Liver (tissue), 9 donors: ENCODE measurements around the gene PSORS1C1. TPM values are rescaled to one million over a fixed set of nuclear protein-coding genes. Genes with fewer than 3 reads are reported as not detected.
A peak's percentile ranks its signal among the peaks of the same experiment; 100 is the strongest.

Source experiments
- DNase-seq: peaks from one replicate; pipeline ENCODE4 v3.0.0-alpha.2; 2017; ENCODE audit warnings: low spot score
- H3K27ac ChIP-seq, 2 donors: one replicate each; pipeline ENCODE4 v1.7.0; 2013; ENCODE audit warnings: inconsistent platforms in 2 of 2, low read length in 2 of 2, control low read depth in 1 of 2, low read depth in 1 of 2, mild to moderate bottlenecking in 1 of 2
- H3K27me3 ChIP-seq, 4 donors: one replicate each; pipeline versions ENCODE4 v1.6.1 to v1.7.0; 2013; ENCODE audit warnings: low read length in 3 of 4, inconsistent platforms in 1 of 4, mild to moderate bottlenecking in 1 of 4, moderate library complexity in 1 of 4; ENCODE audit not compliant: control insufficient read depth in 4 of 4, insufficient read depth in 4 of 4
- H3K36me3 ChIP-seq, 4 donors: one replicate each; pipeline versions ENCODE4 v1.6.1 to v1.7.0; 2013; ENCODE audit warnings: low read length in 3 of 4, mild to moderate bottlenecking in 3 of 4, low read depth in 1 of 4, moderate library complexity in 1 of 4; ENCODE audit not compliant: control insufficient read depth in 4 of 4, insufficient read depth in 3 of 4
- H3K4me1 ChIP-seq, 4 donors: one replicate each; pipeline versions ENCODE4 v1.6.1 to v1.7.0; 2013; ENCODE audit warnings: low read length in 3 of 4, mild to moderate bottlenecking in 3 of 4, moderate library complexity in 1 of 4; ENCODE audit not compliant: control insufficient read depth in 4 of 4, insufficient read depth in 4 of 4
- H3K4me3 ChIP-seq, 3 donors: one replicate each; pipeline versions ENCODE4 v1.6.1 to v1.7.0; 2013; ENCODE audit warnings: low read length in 3 of 3, control low read depth in 1 of 3, low read depth in 1 of 3, mild to moderate bottlenecking in 1 of 3
- H3K9ac ChIP-seq, 2 donors: one replicate each; pipeline ENCODE4 v1.7.0; 2013; ENCODE audit warnings: low read length in 2 of 2, mild to moderate bottlenecking in 2 of 2, moderate library complexity in 2 of 2, control low read depth in 1 of 2, low read depth in 1 of 2
- H3K9me3 ChIP-seq, 4 donors: one replicate each; pipeline versions ENCODE4 v1.6.1 to v1.7.0; 2013; ENCODE audit warnings: low read length in 3 of 4; ENCODE audit not compliant: control insufficient read depth in 4 of 4
- ATF3 ChIP-seq: IDR thresholded peaks from 2 replicates; pipeline ENCODE4 v1.6.1; 2016; ENCODE audit warnings: antibody characterized with exemption
- CTCF ChIP-seq: fragments of 150-350 bp; IDR thresholded peaks from 2 replicates; pipeline ENCODE4 v1.5.1; 2017; ENCODE audit warnings: improper control_type of control experiment, low read depth, low read length; ENCODE audit not compliant: missing input control
- EGR1 ChIP-seq, 2 donors: IDR thresholded peaks; 2 replicates each; pipeline ENCODE4 v1.6.1; 2016 to 2018; ENCODE audit warnings: antibody characterized with exemption in 2 of 2, low read depth in 2 of 2
- FOXA1 ChIP-seq: IDR thresholded peaks from 2 replicates; pipeline ENCODE4 v1.6.1; 2016; ENCODE audit warnings: antibody characterized with exemption
- FOXA2 ChIP-seq: IDR thresholded peaks from 2 replicates; pipeline ENCODE4 v1.6.1; 2016; ENCODE audit warnings: antibody characterized with exemption
- GABPA ChIP-seq, 2 donors: IDR thresholded peaks in 1 of 2; conservative IDR thresholded peaks in 1 of 2; 2 replicates each; pipeline ENCODE4 v1.6.1; 2016; ENCODE audit warnings: antibody characterized with exemption in 2 of 2, mild to moderate bottlenecking in 1 of 2, moderate library complexity in 1 of 2
- HNF4A ChIP-seq, 2 donors: conservative IDR thresholded peaks; 2 replicates each; pipeline ENCODE4 v1.6.1; 2016; ENCODE audit warnings: antibody characterized with exemption in 2 of 2, mild to moderate bottlenecking in 2 of 2
- HNF4G ChIP-seq: IDR thresholded peaks from 2 replicates; pipeline ENCODE4 v1.6.1; 2016; ENCODE audit warnings: antibody characterized with exemption
- JUND ChIP-seq, 2 donors: IDR thresholded peaks; 2 replicates each; pipeline ENCODE4 v1.6.1; 2016; ENCODE audit warnings: antibody characterized with exemption in 2 of 2
- MAX ChIP-seq: IDR thresholded peaks from 2 replicates; pipeline ENCODE4 v1.6.1; 2016; ENCODE audit warnings: antibody characterized with exemption
- RAD21 ChIP-seq, 2 donors: IDR thresholded peaks; 2 replicates each; pipeline ENCODE4 v1.6.1; 2016; ENCODE audit warnings: antibody characterized with exemption in 2 of 2, mild to moderate bottlenecking in 2 of 2
- REST ChIP-seq: IDR thresholded peaks from 2 replicates; pipeline ENCODE4 v1.6.1; 2016; ENCODE audit warnings: antibody characterized with exemption, mild to moderate bottlenecking
- RXRA ChIP-seq, 2 donors: IDR thresholded peaks; 2 replicates each; pipeline ENCODE4 v1.6.1; 2017 to 2018; ENCODE audit warnings: antibody characterized with exemption in 2 of 2, mild to moderate bottlenecking in 1 of 2
- SP1 ChIP-seq: IDR thresholded peaks from 2 replicates; pipeline ENCODE4 v1.6.1; 2018; ENCODE audit warnings: antibody characterized with exemption, mild to moderate bottlenecking
- YY1 ChIP-seq: IDR thresholded peaks from 2 replicates; pipeline ENCODE4 v1.6.1; 2016; ENCODE audit warnings: antibody characterized with exemption, mild to moderate bottlenecking
- ZBTB33 ChIP-seq: IDR thresholded peaks from 2 replicates; pipeline ENCODE4 v1.6.1; 2016; ENCODE audit warnings: antibody characterized with exemption
- WGBS: extraction: QIAGEN DNeasy Blood & Tissue Kit; methylation state at CpG from one replicate; pipeline ENCODE4 v1.1.7; 2013; 5-methylcytosine and 5-hydroxymethylcytosine counted together
- polyA plus RNA-seq, 2 donors: library from polyadenylated mRNA; stranded (reverse) in 1 of 2; unstranded in 1 of 2; fragments of 200-250 nt in 1 of 2; fragments of >200 nt in 1 of 2; fragmentation: Nextera tagmentation in 1 of 2; extraction: Ambion mirVana in 1 of 2; gene quantifications; one replicate each; pipeline versions ENCODE4 v1.2.1 to v1.2.3, GENCODE V29; 2013 to 2015
- total RNA-seq, 2 donors: library from RNA; depleted of rRNA; stranded (reverse); fragments of >200 nt; gene quantifications; one replicate each; pipeline ENCODE4 v1.2.3, GENCODE V29; 2014
- donor health status: healthy.
- donor health status: healthy.
- donor health status: healthy.
- donor health status: healthy.
- donor health status: healthy.

Gene PSORS1C1
- total and polyA plus RNA-seq, 4 donors = under 0.01 to 0.08 TPM; not detected in 2

GRCh38 chr6:31083742-31084354 is 30.8 kb upstream of the PSORS1C1 start:
- Histone ChIP-seq H3K27me3 (no peaks in the 10 kb centered on the region), H3K9ac (no peak overlapping the region), H3K27ac (no peak overlapping the region), H3K9me3 (no peaks in the 10 kb centered on the region), H3K4me1 (peaks cover 0 to 1% (median 0%) of the 10 kb centered on the region in 4 donors), H3K36me3 (no peaks in the 10 kb centered on the region), H3K4me3 (no peak overlapping the region)
- TF ChIP-seq MAX (no peak), HNF4G (no peak), EGR1 (IDR thresholded peaks at IDR 0.05; ENCODE audit: low read depth in 2 of 2) (no peak), RAD21 (IDR thresholded peaks at IDR 0.05) (peak in 1 of 2 donors; percentile 16), HNF4A (conservative IDR thresholded peaks at IDR 0.05) (no peak), RXRA (IDR thresholded peaks at IDR 0.05) (no peak)
- 63% methylated on average over 8 of the region's 8 CpGs for WGBS
- DNase-seq = no peak

GRCh38 chr6:31086788-31087440 is 27.7 kb upstream of the PSORS1C1 start:
- no peaks in the 10 kb centered on the region for H3K27me3 ChIP-seq
- H3K27ac ChIP-seq = no peak overlapping the region
- H3K9ac ChIP-seq = peak overlapping the region in 1 of 2 donors; percentile 21

More at GRCh38 chr6:31086788-31087440, 27.7 kb upstream of the PSORS1C1 start:
- Histone ChIP-seq H3K4me3 (no peak overlapping the region), H3K4me1 (peaks cover 0 to 1% (median 0%) of the 10 kb centered on the region in 4 donors), H3K36me3 (no peaks in the 10 kb centered on the region), H3K9me3 (no peaks in the 10 kb centered on the region)
- 48% methylated on average over 7 of the region's 7 CpGs for WGBS
- TF ChIP-seq CTCF = no peak
- TF ChIP-seq SP1 = no peak
- TF ChIP-seq JUND (IDR thresholded peaks at IDR 0.05) = no peak
- no peak for TF ChIP-seq RAD21 (IDR thresholded peaks at IDR 0.05)
- no peak for TF ChIP-seq FOXA1
- no peak for TF ChIP-seq GABPA (IDR thresholded peaks at IDR 0.05 in 1 of 2, conservative IDR thresholded peaks at IDR 0.05 in 1 of 2)
- no peak for TF ChIP-seq YY1
- TF ChIP-seq ZBTB33 = no peak
- no peak for TF ChIP-seq HNF4G
- no peak for TF ChIP-seq FOXA2
- no peak for TF ChIP-seq ATF3
- TF ChIP-seq REST = no peak
- DNase-seq = no peak
